Keratinocyte (primary cell): Measurements from ENCODE around the gene PHACTR1.

Experiments
- CTCF ChIP-seq, 3 experiments: IDR thresholded peaks in 1 of 3; conservative IDR thresholded peaks in 1 of 3; optimal IDR thresholded peaks in 1 of 3; 2 replicates in 2 of 3; 3 replicates in 1 of 3; pipeline versions ENCODE3 to v1.5.1; 2011; ENCODE audit warnings: low read length in 3 of 3, mild to moderate bottlenecking in 3 of 3, moderate library complexity in 2 of 3, control low read depth in 1 of 3, inconsistent platforms in 1 of 3; ENCODE audit not compliant: insufficient read depth in 2 of 3; ENCODE audit errors: extremely low read depth in 1 of 3
- EZH2 ChIP-seq: IDR thresholded peaks from one replicate; pipeline ENCODE4 v1.6.1; 2012; ENCODE audit warnings: inconsistent platforms, mild to moderate bottlenecking, low read length, moderate library complexity

GRCh38 chr6:13248053-13248452, 531.5 kb downstream of the PHACTR1 start:
- TF ChIP-seq CTCF (optimal IDR thresholded peaks at IDR 0.05 in 1 of 3, IDR thresholded peaks at IDR 0.05 in 1 of 3, conservative IDR thresholded peaks at IDR 0.05 in 1 of 3; ENCODE audit: extremely low read depth in 1 of 3, insufficient read depth in 2 of 3, low read length in 3 of 3) (no peak), EZH2 (no peak)
